ENCODE results near the gene SDHC. TPM values are rescaled to one million over a fixed set of nuclear protein-coding genes. Genes with fewer than 3 reads are reported as not detected.

The SDHC gene
- total RNA-seq, 1 experiment from 2014 or later: 192 TPM

- no peak overlapping the region for H3K4me3 ChIP-seq (replicated peaks in 1 of 2; ENCODE audit: low read depth in 1 of 2, low read length in 2 of 2)
- TF ChIP-seq, protein P1, sequence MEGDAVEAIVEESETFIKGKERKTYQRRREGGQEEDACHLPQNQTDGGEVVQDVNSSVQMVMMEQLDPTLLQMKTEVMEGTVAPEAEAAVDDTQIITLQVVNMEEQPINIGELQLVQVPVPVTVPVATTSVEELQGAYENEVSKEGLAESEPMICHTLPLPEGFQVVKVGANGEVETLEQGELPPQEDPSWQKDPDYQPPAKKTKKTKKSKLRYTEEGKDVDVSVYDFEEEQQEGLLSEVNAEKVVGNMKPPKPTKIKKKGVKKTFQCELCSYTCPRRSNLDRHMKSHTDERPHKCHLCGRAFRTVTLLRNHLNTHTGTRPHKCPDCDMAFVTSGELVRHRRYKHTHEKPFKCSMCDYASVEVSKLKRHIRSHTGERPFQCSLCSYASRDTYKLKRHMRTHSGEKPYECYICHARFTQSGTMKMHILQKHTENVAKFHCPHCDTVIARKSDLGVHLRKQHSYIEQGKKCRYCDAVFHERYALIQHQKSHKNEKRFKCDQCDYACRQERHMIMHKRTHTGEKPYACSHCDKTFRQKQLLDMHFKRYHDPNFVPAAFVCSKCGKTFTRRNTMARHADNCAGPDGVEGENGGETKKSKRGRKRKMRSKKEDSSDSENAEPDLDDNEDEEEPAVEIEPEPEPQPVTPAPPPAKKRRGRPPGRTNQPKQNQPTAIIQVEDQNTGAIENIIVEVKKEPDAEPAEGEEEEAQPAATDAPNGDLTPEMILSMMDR (IDR thresholded peaks at IDR 0.05 in 2 of 3, conservative IDR thresholded peaks at IDR 0.05 in 1 of 3; ENCODE audit: borderline replicate concordance in 1 of 3, insufficient read depth in 1 of 3, low read depth in 2 of 3, low read length in 2 of 3): no peak
- TF ChIP-seq ATF3 (IDR thresholded peaks at IDR 0.05) (no peak), FOSL1 (IDR thresholded peaks at IDR 0.05; ENCODE audit: low read depth) (no peak), JUND (IDR thresholded peaks at IDR 0.05) (no peak), CBX3 (IDR thresholded peaks at IDR 0.05; ENCODE audit: low read depth) (no peak), MAX (IDR thresholded peaks at IDR 0.05) (no peak), EGR1 (IDR thresholded peaks at IDR 0.05; ENCODE audit: low read depth) (no peak), SRF (IDR thresholded peaks at IDR 0.05; ENCODE audit: low read depth) (no peak), EZH2 (IDR thresholded peaks at IDR 0.05) (no peak), POLR2A (IDR thresholded peaks at IDR 0.05; ENCODE audit: borderline replicate concordance, extremely low read depth, insufficient read depth, insufficient read length) (no peak), CEBPB (IDR thresholded peaks at IDR 0.05; ENCODE audit: low read depth) (no peak), RAD21 (IDR thresholded peaks at IDR 0.05; ENCODE audit: low read depth) (no peak), ELF1 (IDR thresholded peaks at IDR 0.05; ENCODE audit: borderline replicate concordance, low read depth) (no peak), YY1 (IDR thresholded peaks at IDR 0.05; ENCODE audit: extremely low read depth, insufficient replicate concordance, low read depth, low read length) (no peak), ZNF274 (IDR thresholded peaks at IDR 0.05; ENCODE audit: low read depth, low read length) (no peak), EZH2phosphoT487 (IDR thresholded peaks at IDR 0.05; ENCODE audit: borderline replicate concordance) (no peak)
- TF ChIP-seq, protein P2, sequence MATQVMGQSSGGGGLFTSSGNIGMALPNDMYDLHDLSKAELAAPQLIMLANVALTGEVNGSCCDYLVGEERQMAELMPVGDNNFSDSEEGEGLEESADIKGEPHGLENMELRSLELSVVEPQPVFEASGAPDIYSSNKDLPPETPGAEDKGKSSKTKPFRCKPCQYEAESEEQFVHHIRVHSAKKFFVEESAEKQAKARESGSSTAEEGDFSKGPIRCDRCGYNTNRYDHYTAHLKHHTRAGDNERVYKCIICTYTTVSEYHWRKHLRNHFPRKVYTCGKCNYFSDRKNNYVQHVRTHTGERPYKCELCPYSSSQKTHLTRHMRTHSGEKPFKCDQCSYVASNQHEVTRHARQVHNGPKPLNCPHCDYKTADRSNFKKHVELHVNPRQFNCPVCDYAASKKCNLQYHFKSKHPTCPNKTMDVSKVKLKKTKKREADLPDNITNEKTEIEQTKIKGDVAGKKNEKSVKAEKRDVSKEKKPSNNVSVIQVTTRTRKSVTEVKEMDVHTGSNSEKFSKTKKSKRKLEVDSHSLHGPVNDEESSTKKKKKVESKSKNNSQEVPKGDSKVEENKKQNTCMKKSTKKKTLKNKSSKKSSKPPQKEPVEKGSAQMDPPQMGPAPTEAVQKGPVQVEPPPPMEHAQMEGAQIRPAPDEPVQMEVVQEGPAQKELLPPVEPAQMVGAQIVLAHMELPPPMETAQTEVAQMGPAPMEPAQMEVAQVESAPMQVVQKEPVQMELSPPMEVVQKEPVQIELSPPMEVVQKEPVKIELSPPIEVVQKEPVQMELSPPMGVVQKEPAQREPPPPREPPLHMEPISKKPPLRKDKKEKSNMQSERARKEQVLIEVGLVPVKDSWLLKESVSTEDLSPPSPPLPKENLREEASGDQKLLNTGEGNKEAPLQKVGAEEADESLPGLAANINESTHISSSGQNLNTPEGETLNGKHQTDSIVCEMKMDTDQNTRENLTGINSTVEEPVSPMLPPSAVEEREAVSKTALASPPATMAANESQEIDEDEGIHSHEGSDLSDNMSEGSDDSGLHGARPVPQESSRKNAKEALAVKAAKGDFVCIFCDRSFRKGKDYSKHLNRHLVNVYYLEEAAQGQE (IDR thresholded peaks at IDR 0.05; ENCODE audit: low read depth): no peak
- H3K27me3 ChIP-seq (ENCODE audit: insufficient read depth, low read length): 0 out of 2 replicates have a peak, but pooled peaks cover 6% of the 10 kb centered on the region
- ChIA-PET POLR2A (no interaction called here), CTCF (interaction anchor here (1.3 kb wide), 1 partner anchor 32 kb away, joined by 4 read pairs; no protein-coding TSS in a partner anchor), RAD21 (ENCODE audit: low non-redundant PET in 1 of 2, low total read pairs in 2 of 2, uncharacterized antibody in 2 of 2, unreplicated experiment in 2 of 2) (no interaction called here)
- ATAC-seq (no peak), DNase-seq (ENCODE audit: low read depth, low spot score) (no peak)
- H4K20me1 ChIP-seq (ENCODE audit: insufficient read depth): no peaks in the 10 kb centered on the region
- H3K9ac ChIP-seq (ENCODE audit: low read length): no peak overlapping the region
- H3K79me2 ChIP-seq (ENCODE audit: insufficient read depth, low read length): no peaks in the 10 kb centered on the region
- no peak overlapping the region for H2AFZ ChIP-seq (ENCODE audit: low read depth, low read length, poor library complexity, severe bottlenecking)
- no peak overlapping the region for H3K4me2 ChIP-seq (ENCODE audit: low read length)
- no peaks in the 10 kb centered on the region for H3K9me2 ChIP-seq (ENCODE audit: insufficient read depth)
- H3K4me1 ChIP-seq (ENCODE audit: control insufficient read depth in 1 of 2, insufficient read depth in 2 of 2, low read length in 2 of 2): no peaks in the 10 kb centered on the region
- H3K9me3 ChIP-seq (ENCODE audit: control insufficient read depth in 1 of 2, insufficient read depth in 1 of 2, low read depth in 1 of 2, low read length in 2 of 2): no peaks in the 10 kb centered on the region
- no peaks in the 10 kb centered on the region for H3K36me3 ChIP-seq (ENCODE audit: control insufficient read depth in 1 of 2, insufficient read depth in 2 of 2, low read length in 2 of 2)
- intact Hi-C loops (cut with micrococcal nuclease): no loop called here
- no TSS peak for BruUV-seq (replicated peaks)
- no peak overlapping the region for H3K27ac ChIP-seq (ENCODE audit: low read depth, low read length)
Observed at GRCh38 chr1:161273402-161273801, 40.8 kb upstream of the SDHC start.

Measured in HCT116 (cell line).